Right renal pelvis (tissue), 4 donors: ENCODE measurements around the gene ZMIZ2. TPM values are rescaled to one million over a fixed set of nuclear protein-coding genes. Genes with fewer than 3 reads are reported as not detected.
"Not testable (repeated sequence)": the region's sequence is repeated elsewhere in the genome, so short reads cannot be mapped to it uniquely, and the experiment has no call there.

Source experiments
- DNase-seq, 4 donors: peaks; one replicate each; pipeline ENCODE4 v3.0.0-alpha.2; 2013; ENCODE audit warnings: low read depth in 4 of 4, low spot score in 3 of 4, missing footprints in 1 of 4
- polyA plus RNA-seq, 4 donors: library from polyadenylated mRNA; unstranded; fragments of 120-200 nt; gene quantifications; one replicate each; pipeline ENCODE4 v1.2.1, GENCODE V29; 2013; ENCODE audit not compliant: insufficient read length in 4 of 4

Gene ZMIZ2
- polyA plus RNA-seq, 4 donors = 58.4 to 75.3 (median 67.0) TPM

DNA sequence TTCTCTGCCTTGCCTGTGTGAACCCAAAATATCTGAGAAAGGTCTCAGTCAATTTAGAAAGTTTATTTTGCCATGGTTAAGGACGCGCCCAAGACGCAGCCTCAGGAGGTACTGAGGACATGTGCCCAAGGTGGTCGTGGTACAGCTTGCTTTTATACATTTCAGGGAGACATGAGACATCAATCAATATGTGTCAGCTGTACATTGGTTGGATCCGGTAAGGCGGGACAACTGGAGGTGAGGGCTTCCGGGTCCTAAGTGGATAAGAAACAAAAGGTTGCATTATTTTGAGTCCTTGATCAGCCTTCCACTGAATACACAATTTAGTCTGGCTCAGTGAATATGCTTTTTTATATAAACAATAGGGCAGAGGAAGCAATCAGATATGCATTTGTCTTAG lies 22.4 kb upstream of the ZMIZ2 start:
- DNase-seq = not testable (repeated sequence)

GRCh38 chr7:44727158-44727936 lies 21.3 kb upstream of the ZMIZ2 start:
- no peak for DNase-seq

- no peak for DNase-seq
Observed at GRCh38 chr7:44727937-44728262, 20.7 kb upstream of the ZMIZ2 start.

DNA sequence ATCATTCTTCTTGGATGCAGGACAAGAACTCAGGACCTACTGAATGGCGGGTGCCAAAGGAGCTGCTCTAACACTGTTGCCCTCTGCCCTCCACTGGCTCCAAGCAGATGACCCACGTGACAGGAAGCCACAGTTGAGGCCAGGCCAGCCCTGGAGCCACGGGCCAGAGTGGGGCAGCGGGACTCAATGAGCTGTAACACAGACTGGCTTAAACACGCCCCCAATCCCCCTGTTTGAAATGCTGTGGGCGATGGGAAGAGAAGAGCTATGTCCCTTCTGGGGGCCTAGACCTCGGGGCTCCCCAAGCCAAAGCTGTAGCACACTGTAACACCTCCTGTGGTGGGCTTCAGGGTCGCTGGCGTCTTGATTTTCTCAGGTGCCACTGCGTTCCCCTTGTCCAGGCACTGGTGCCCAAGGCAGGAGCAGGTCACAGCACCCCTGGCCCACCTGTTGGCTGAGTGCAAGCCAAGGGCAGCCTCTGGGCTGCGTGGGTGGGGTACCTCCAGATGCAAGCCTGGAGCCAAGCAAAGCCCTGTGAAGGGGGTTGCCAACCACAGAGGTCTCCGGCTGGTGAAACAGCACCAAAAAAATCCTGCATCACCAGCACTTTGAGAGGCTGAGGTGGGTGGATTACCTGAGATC lies 18.6 kb upstream of the ZMIZ2 start:
- DNase-seq = no peak

DNA sequence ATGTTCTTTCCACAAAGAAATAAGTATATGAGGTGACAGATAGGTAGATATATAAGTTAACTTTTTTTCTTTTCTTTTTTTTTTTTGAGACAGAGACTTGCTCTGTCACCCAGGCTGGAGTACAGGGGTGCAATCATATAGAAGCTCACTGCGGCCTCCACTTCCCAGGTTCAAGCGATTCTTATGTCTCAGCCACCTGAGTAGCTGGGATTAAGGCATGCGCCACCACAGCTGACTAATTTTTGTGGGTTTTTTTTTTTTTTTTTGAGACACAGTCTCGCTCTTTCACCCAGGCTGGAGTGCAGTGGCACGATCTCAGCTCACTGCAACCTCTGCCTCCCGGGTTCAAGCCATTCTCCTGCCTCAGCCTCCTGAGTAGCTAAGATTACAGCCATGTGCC lies 15.7 kb upstream of the ZMIZ2 start:
- DNase-seq = not testable (repeated sequence)

- DNase-seq = no peak
Observed at GRCh38 chr7:44733708-44734481, 14.8 kb upstream of the ZMIZ2 start.

DNA sequence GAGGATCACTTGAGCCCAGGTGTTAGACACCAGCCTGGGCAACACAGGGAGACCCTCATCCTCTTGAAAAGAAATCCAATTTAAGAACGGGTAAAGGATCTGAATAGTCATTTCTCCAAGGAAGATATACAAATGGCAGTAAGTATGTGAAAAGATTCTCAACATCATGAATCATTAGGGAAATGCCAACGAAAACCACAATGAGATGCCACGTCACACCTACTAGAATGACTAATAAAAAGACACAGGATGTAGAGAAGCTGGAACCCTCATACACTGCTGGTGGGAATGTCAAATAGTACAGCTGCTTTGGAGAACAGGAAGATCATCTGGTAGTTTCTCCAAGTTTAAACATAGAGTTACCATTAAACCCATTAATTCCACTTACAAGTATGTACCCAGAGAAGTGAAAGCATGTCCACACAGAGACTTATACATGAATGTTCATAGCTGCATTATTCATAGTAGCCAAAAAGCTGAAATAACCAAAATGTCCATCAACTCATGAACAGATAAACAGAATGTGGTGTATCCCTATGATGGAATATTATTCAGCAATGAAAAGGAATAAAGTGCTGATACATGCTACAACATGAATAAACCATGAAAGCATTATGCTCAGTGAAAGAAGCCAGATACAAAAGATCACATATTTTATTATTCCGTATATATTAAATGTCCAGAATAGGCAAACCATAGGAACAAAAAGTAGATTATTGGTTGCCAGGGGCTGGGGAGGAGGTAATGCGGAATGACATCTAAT lies 13.1 kb upstream of the ZMIZ2 start:
- no peak for DNase-seq

- no peak for DNase-seq
Observed at GRCh38 chr7:44736896-44737295, 11.8 kb upstream of the ZMIZ2 start.

DNA sequence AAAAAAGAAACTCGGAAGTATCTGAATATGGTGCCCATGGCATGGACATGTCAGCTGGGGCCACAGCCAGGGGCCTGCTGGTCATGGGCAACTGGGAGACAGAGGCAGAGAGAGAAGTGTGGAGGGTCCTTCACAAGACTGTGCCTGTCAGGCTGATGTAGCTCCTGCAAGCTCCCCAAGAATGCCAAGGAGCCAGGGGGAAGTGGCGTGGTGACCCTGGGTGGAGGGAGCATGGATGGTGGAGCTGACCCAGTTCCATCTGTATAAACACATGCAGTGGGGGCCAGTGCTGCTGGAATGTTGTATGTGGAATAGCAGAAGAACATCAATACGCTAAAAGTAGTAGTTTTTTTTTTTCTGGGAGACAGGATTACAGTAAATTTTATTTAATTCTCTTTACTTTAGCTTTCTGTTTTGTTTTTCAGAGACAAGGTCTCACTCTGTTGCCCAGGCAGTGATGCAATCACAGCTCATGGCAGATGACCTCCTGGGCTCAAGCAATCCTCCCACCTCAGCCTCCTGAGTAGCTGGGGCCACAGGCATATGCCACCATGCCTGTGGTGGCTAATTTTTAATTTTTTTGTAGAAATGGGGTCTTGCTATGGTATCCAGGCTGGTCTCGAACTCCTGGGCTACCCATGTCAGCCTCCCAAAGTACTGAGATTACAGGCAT lies 10.5 kb upstream of the ZMIZ2 start:
- DNase-seq = no peak

DNA sequence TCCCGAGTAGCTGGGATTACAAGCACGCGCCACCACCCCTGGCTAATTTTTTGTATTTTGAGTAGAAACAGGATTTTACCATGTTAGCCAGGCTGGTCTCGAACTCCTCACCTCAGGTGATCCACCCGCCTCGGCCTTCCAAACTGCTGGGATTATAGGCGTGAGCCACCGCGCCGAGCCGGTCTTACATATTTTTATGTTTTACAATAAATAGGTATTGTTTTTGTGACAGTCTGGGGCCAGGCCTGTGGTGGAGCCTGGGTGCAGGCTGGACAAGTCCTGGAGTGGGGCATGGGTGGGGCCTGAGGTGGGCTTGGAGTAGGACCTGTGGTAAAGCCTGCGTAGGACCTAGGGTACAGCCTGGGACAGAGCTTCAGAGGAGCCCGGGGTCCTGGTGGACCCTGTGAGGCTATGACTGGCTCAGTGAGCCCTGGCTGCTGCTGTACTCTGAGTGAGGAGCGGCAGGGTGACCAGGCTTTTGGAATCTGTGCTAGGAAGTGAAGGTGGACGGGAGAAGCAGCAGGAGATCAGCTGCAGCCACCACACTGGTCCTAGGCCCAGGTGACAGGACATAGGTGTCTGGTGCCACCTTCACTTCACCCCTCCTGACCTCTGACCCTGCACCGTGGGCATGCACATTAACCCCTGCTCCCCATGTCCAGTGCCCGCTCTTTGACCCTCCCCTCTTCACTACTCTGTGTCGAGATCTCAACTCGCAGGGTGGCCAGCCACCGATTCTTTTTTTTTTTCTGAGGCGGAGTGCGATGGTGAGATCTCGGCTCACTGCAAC lies 9.6 kb upstream of the ZMIZ2 start:
- no peak for DNase-seq

GRCh38 chr7:44740055-44740454 lies 8.6 kb upstream of the ZMIZ2 start:
- DNase-seq = no peak

DNA sequence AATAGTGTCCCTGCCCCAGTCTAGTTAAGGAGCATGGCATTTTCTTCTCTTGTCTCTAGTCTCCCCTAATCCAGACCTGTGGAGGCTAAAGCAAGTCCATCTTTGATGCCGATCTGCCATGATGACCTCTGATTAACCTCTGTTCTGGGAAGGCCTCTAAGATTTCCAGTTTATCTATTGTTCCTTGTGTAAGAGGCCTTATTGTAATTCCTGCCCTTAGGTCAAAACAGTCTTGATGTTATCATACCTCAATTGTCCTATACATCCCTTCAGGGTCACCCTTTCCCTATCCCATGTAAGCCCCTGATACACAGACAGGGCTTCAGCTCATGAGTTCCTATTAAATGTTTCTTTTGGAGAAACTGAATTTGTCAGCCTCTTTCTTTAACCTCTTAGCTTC lies 4.9 kb upstream of the ZMIZ2 start:
- DNase-seq = no peak

- no peak for DNase-seq
Observed at GRCh38 chr7:44748948-44749731, 493 bp downstream of the ZMIZ2 start.

- no peak for DNase-seq
Observed at GRCh38 chr7:44749992-44750391, 1.3 kb downstream of the ZMIZ2 start.

- DNase-seq = no peak
Observed at GRCh38 chr7:44750424-44750823, 1.8 kb downstream of the ZMIZ2 start.

- no peak for DNase-seq
Observed at GRCh38 chr7:44750921-44751571, 2.4 kb downstream of the ZMIZ2 start.

GRCh38 chr7:44752822-44753221 lies 4.2 kb downstream of the ZMIZ2 start:
- no peak for DNase-seq
